DMS53 (cell line): ENCODE data around the gene URI1.
"Not testable (repeated sequence)": the region's sequence is repeated elsewhere in the genome, so short reads cannot be mapped to it uniquely, and the experiment has no call there.

Source experiments
- DNase-seq: peaks from one replicate; lab custom pipeline; 2025; lab: John Stamatoyannopoulos, UW

URI1 gene

GRCh38 chr19:30024091-30024490 is 82.1 kb downstream of the URI1 start:
- no peak for DNase-seq

DNA sequence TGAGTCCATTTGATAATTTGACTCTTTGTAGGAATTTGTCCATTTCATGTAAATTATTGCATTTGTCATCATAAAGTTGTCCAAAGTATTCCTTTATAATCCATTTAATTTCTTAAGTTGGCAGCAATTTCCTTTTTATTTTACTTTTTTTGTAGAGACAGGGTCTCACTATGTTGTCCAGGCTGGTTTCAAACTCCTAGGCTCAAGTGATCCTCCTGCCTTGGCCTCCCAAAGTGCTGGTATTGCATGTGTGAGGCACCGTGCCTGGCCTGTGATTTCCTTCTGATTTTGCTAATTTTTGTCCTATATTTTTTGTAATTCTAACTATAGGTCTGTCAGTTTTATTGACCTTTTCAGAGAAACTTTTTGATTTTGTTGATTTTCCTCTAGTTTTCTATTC is 84.9 kb downstream of the URI1 start:
- DNase-seq = no peak

GRCh38 chr19:30028118-30028991 is 86.3 kb downstream of the URI1 start:
- no peak for DNase-seq

- no peak for DNase-seq
Observed at GRCh38 chr19:30028992-30029343, 86.9 kb downstream of the URI1 start.

DNA sequence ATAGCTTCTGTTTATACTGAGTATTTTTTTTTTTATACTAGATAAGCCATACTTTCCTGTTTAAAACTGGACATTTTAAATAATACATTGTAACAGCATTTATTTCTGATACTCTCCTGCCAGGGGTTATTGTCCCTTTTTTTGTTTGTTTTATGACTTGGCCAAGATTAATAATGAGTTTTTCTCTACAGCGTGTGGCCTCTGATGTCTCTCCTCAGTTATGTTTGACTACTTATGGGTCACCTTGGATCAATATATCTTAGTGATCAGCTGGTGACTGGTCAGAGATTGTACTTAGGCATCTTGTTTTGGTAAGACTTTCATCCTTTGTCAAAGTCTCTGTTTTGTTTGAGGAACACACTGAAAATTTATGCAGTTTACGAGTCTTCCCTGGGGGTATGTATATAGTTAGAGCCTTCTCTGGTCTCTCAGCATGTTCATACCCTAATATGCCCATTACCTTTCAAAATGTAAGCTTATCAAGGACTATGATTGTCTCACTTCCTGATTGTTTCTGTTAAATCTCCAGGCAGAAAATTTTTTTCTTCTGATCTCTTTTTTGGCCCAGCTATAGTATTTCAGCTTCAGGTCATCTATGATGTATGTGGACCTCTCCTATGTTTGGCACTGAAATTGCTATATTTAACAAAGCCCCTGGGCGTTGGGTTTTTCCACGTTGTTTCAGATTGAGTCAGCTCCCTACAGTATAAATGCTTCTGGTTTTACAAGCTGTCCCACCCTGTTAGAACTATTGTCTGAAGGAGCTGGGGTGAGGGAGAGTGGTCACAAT is 87.9 kb downstream of the URI1 start:
- no peak for DNase-seq

DNA sequence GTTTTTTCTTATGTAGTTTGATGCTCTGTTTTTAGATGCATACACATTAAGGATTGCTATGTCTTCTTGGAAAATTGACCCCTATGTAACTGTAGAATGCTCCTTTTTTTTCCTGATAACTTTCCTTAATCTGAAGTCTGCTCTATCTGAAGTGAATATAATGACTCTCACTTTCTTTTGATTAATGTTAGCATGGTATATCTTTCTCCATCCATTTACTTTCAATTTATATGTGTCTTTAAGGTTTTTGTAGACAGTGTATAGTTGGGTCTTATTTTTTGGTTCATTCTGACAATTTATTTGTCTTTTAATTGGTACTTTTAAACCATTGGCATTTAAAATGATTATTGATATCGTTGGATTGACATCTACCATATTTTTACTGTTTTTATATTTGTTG is 92.3 kb downstream of the URI1 start:
- DNase-seq = no peak

GRCh38 chr19:30036154-30037129 is 94.4 kb downstream of the URI1 start:
- DNase-seq = no peak

DNA sequence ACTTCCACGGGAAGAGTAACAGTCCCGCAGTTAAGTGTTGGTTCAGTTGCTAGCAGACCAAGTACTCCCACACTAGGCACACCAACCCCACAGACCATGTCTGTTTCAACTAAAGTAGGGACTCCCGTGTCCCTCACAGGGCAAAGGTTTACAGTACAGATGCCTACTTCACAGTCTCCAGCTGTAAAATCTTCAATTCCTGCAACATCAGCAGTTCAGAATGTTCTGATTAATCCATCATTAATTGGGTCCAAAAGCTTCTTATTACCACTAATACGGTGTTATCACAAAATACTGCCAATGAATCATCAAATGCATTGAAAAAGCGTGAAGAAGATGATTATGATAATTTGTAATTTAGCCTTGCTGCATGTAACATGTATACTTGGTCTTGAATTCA is 95.8 kb downstream of the URI1 start:
- DNase-seq = no peak

GRCh38 chr19:30041931-30042330 is 99.9 kb downstream of the URI1 start:
- DNase-seq = not testable (repeated sequence)

DNA sequence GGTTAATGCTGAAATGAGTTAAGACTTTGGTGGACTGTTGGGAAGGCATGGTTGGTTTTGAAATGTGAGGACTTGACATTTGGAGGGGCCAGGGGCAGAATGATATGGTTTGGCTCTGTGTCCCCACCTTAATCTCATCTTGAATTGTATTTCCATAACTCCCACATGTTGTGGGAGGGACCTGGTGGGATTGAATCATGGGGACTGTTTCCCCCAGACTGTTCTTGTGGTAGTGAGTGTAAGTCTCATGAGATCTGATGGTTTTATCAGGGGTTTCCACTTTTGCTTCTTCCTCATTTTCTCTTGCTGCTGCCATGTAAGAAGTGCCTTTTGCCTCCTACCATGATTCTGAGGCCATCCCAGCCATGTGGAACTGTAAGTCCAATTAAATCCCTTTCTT is 101.0 kb downstream of the URI1 start:
- DNase-seq = not testable (repeated sequence)

DNA sequence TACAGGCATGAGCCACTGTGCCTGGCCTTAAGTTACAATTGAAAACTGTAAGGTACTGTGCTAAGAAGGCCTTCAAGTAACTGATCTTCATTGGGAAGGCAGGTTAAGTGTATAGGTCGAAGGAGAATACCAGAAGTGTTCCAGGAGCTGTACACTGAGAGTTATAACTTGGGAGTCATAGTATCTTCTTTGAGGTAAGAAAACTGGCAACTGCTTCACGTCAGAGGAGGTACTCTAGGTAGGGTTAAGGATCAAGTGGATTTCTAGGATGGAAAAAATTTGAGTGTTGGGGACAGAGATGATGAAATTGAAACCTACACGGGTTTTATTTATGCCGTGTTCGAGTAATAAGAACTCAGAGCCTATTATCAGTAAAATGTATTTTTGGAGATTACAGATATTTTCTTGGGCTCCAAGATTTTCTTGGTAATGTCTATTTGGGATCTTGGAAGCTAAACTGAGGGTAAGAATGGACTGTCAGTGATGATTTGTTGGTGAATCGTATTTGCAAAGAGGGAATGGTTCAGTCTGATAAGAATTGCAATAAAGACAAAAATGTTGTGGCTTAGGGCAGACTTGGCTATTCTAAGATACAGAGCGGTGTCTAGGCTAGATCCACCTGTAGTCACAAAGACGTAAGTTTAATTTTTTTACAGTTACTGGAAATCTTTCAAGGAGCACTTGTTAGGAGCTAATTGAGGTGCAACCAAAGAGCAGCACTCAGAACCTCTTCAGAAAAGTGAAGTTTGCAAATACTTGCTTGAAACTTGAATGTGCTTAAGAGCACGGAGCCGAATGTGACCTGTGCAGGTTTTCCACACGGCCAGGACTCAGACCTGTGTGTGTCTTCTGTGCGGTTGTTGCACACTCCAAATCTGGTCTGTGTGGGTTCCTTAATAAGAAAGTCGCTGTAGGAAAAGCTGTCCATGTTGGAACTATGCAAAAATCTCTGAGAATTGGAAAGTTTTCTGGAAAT is 102.5 kb downstream of the URI1 start:
- no peak for DNase-seq

GRCh38 chr19:30046522-30046921 is 104.5 kb downstream of the URI1 start:
- DNase-seq = peak; percentile 48

DNA sequence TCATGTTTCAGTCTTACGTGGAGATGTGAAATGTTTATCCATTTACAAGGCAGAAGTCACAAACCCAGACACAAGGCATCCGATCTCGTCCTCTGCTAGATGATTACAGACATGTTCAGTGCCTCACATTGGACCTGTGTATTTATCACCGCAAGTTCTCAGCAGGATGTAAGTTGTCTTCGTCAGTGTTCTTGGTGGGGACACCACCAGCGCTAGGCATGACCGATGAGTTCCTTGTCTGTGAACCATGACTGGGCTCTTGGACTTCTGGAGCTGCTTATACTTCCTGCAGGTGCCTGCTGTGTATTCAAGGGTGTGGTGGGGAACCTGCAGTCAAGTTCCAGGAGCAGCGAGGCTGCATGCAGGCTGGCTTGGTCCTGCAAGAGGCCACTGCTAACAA is 105.4 kb downstream of the URI1 start:
- DNase-seq = peak; percentile 30

DNA sequence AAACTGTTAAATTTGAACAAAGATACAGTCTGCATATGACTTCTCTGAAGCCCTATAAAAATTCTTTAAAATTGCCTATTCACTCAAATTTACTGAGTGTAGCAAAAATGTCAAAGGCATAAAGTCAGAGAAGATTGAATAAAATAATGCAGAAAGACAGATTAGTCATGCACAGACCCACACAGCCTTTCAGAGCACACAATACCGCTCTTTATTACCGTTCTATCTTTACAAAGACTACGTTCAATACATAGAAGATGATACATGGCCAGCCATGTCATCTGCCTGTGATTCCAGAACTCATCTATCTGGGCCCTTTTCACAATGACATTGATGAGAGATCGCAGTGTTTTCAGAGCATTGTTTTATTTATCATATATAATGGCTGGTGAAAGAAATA is 107.2 kb downstream of the URI1 start:
- DNase-seq = no peak

GRCh38 chr19:30049846-30050667 is 108.0 kb downstream of the URI1 start:
- DNase-seq = no peak

DNA sequence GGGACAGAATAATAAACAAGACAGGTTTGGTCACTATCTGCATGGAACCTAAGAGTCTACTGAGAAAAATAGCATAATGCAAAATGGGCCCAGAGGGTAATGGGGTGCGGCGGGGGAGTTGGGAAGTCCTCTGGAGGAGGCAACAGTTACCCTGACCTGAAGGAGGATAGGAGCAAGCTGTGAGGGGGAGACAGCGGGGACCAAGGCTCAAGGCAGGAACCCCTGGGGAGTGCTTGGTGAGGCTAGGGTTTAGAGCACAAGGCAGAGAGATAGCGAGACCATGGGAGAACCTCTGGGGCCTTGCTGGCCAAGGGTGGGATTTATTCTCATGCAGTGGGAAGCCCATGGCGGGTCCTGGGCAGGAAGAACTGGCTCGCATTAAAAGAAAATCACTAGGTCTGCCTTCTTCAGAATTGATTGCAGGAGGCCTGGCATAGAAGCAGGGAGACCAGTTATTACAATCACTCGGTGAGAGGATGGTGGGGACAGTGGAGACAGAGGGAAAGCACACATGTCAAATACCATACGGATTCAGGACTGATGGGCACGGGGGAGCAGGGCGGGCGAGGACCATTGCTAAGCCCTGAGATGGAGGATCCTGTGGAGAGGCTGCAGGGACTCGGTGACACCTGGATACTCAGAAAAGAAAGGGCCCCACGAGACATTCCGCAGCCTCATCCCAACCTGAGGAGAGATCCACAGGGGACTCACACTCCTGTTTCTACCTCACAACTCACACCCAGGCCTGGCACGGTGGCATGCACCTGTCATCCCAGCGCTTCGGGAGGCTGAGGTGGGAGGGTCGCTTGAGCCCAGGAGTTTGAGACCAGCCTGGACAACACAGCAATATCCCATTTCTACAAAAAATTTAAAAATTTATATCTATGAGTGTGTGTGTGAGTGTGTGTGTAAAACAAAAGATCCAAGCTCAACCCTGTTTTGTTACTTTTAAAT is 110.4 kb downstream of the URI1 start:
- no peak for DNase-seq

GRCh38 chr19:30053558-30053957 is 111.5 kb downstream of the URI1 start:
- DNase-seq = no peak

- no peak for DNase-seq
Observed at GRCh38 chr19:30054210-30054609, 112.2 kb downstream of the URI1 start.

DNA sequence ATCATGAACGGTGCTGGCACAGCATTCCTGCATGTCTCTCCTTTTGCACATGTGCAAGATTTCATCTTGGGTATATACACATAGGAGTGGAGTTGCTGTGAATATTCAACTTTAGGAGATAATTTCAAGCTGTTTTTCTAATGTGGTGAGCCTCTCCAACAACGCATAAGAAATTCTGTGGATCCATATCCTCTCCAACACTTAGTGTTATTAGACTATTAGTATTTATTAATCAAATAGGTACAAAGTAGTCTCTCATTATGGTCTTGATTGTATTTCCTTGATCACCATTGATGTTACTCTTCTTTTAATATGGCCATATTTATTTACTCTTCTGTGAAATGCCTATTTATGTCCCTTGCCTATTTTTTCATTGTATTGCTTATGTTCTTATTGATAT is 114.5 kb downstream of the URI1 start:
- no peak for DNase-seq
